GM23248 (cell line): Measurements from ENCODE around the gene RBMS3. TPM values are rescaled to one million over a fixed set of nuclear protein-coding genes. Genes with fewer than 3 reads are reported as not detected.

Source experiments
- DNase-seq: peaks from one replicate; pipeline ENCODE4 v3.0.0-alpha.2; 2015
- H2AFZ ChIP-seq: fragments of 200-600 bp; sonication (generic); 2 replicates; pipeline ENCODE4 v1.6.1; 2016; ENCODE audit warnings: antibody characterized with exemption
- H3F3A ChIP-seq: fragments of 200-600 bp; sonication (generic); 2 replicates; pipeline ENCODE4 v1.6.1; 2016; ENCODE audit warnings: mild to moderate bottlenecking, antibody characterized with exemption, mixed run types; ENCODE audit not compliant: insufficient read depth
- H3K27ac ChIP-seq: fragments of 200-600 bp; sonication (generic); 2 replicates; pipeline ENCODE4 v1.5.1; 2016; ENCODE audit warnings: mild to moderate bottlenecking
- H3K27me3 ChIP-seq: fragments of 200-600 bp; sonication (generic); replicated peaks from 2 replicates; pipeline ENCODE4 v1.6.1; 2016; ENCODE audit warnings: mild to moderate bottlenecking; ENCODE audit not compliant: insufficient read depth
- H3K36me3 ChIP-seq: fragments of 200-600 bp; sonication (generic); 2 replicates; pipeline ENCODE4 v1.6.1; 2016; ENCODE audit warnings: low read depth, mild to moderate bottlenecking
- H3K4me1 ChIP-seq: fragments of 200-600 bp; sonication (generic); 2 replicates; pipeline ENCODE4 v1.6.1; 2016; ENCODE audit warnings: mild to moderate bottlenecking; ENCODE audit not compliant: insufficient read depth
- H3K4me2 ChIP-seq: fragments of 200-600 bp; sonication (generic); one replicate; pipeline ENCODE4 v1.6.1; 2016; ENCODE audit warnings: mild to moderate bottlenecking; ENCODE audit not compliant: unreplicated experiment
- H3K4me3 ChIP-seq: fragments of 200-600 bp; sonication (generic); 2 replicates; pipeline ENCODE4 v1.5.1; 2016; ENCODE audit warnings: mild to moderate bottlenecking
- H3K79me2 ChIP-seq: fragments of 200-600 bp; sonication (generic); 2 replicates; pipeline ENCODE4 v1.6.1; 2016; ENCODE audit warnings: mild to moderate bottlenecking; ENCODE audit not compliant: insufficient read depth
- H3K9ac ChIP-seq: fragments of 200-600 bp; sonication (generic); 2 replicates; pipeline ENCODE4 v1.6.1; 2016; ENCODE audit warnings: mild to moderate bottlenecking
- H3K9me2 ChIP-seq: fragments of 200-600 bp; sonication (generic); 2 replicates; pipeline ENCODE4 v1.6.1; 2016; ENCODE audit warnings: mixed run types, mild to moderate bottlenecking, moderate library complexity; ENCODE audit not compliant: insufficient read depth
- H3K9me3 ChIP-seq: fragments of 200-600 bp; sonication (generic); one replicate; pipeline ENCODE4 v1.6.1; 2017; ENCODE audit warnings: low read depth
- H4K20me1 ChIP-seq: fragments of 200-600 bp; sonication (generic); 2 replicates; pipeline ENCODE4 v1.6.0; 2016; ENCODE audit not compliant: insufficient read depth
- EZH2 ChIP-seq: fragments of 200-600 bp; sonication (generic); IDR thresholded peaks from 2 replicates; pipeline ENCODE4 v1.6.1; 2018; ENCODE audit warnings: antibody characterized with exemption, mild to moderate bottlenecking; ENCODE audit not compliant: insufficient read depth, poor library complexity, severe bottlenecking
- EZH2phosphoT487 ChIP-seq: fragments of 200-600 bp; sonication (generic); IDR thresholded peaks from 2 replicates; pipeline ENCODE4 v1.6.1; 2018; ENCODE audit warnings: antibody characterized with exemption, moderate library complexity, mild to moderate bottlenecking, low read depth; ENCODE audit not compliant: insufficient read depth
- WGBS, 2 experiments: methylation state at CpG; one replicate each; pipeline ENCODE4 v1.1.6; 2015 to 2017; ENCODE audit warnings: low lambda C conversion rate in 2 of 2, low coverage in 1 of 2; ENCODE audit errors: missing lambda C conversion rate in 2 of 2; 5-methylcytosine and 5-hydroxymethylcytosine counted together
- in situ Hi-C: fragments of 300-500 bp; cut with MboI; formaldehyde crosslinking; loops from 2 replicates; pipeline ENCODE4 v1.15.0; 2020
- polyA plus RNA-seq: library from polyadenylated mRNA; unstranded; fragments of >200 nt; fragmentation: Nextera tagmentation; extraction: Ambion mirVana; gene quantifications from 2 replicates; pipeline ENCODE4 v1.2.1, GENCODE V29; 2016
- total RNA-seq: library from RNA; depleted of rRNA; stranded (reverse); fragments of >200 nt; shearing (Covaris generic); gene quantifications from 2 replicates; pipeline ENCODE4 v1.2.3, GENCODE V29; 2014

RBMS3 gene
- total and polyA plus RNA-seq, 2 experiments from 2014 or later, result 40.0 to 94.3 TPM

DNA sequence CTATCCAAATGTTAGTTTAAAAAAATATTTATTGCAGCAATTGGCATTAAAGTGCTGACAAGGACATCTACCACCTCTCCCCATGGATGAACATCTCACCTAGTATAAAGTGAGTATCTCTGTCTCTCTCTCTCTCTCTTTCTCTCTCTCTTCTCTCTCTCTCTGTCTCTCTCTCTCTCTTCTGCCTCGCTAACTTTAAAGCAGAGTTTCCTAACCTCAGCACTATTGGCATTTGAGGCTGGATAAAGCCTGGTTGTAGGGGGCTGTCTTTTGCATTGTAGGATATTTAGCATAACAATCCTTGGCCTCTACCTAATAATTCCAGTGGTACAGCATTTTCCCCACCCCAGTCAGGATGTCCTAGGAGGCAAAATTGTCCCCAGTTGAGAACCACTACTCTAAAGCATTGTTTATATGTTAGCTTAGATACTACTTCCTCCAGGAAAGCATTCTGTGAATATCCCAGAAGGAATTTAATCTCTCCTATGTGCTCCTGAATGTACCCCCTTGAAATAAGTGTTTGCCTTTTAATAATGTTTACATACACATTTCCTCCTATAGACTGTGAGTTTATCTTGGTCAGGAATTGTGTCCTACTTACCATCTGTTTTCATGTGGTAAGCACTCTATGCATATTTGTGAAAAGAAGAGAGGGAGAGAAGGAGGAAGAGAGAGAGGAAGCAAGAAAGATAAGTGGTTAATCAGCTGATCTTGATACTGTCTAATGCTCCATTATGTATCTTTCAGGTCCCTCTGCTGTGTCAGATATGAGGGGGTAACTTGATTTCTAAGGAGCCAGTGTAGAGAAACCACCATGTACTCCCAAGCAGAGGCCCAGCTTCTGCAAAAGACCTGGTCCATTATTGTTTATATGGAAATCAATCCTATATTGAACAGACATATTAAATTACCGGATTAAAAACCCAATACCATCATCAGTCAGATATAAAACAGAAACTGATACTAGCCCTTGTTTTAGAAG, 346.6 kb downstream of the RBMS3 start:
- H3K4me3 ChIP-seq, result no peak overlapping the region
- H4K20me1 ChIP-seq, result no peaks in the 10 kb centered on the region
- no peaks in the 10 kb centered on the region for H3K4me1 ChIP-seq
- no peak overlapping the region for H3K9ac ChIP-seq
- H3K9me3 ChIP-seq, result no peaks in the 10 kb centered on the region
- H2AFZ ChIP-seq, result no peak overlapping the region
- in situ Hi-C loops, result no loop called here
- peaks cover 8% of the 10 kb centered on the region; the same call in 1 of the 2 replicates for H3F3A ChIP-seq
- no peak overlapping the region for H3K4me2 ChIP-seq
- H3K27me3 ChIP-seq, result no peaks in the 10 kb centered on the region
- DNase-seq, result no peak
- no peaks in the 10 kb centered on the region for H3K9me2 ChIP-seq
- 96 to 98% methylated on average over 2 of the region's 2 CpGs for WGBS, 2 experiments
- TF ChIP-seq EZH2, result no peak
- TF ChIP-seq EZH2phosphoT487, result no peak
- H3K79me2 ChIP-seq, result peaks cover 25% of the 10 kb centered on the region
- H3K27ac ChIP-seq, result no peak overlapping the region
- no peaks in the 10 kb centered on the region; the same call in 1 of the 2 replicates for H3K36me3 ChIP-seq

DNA sequence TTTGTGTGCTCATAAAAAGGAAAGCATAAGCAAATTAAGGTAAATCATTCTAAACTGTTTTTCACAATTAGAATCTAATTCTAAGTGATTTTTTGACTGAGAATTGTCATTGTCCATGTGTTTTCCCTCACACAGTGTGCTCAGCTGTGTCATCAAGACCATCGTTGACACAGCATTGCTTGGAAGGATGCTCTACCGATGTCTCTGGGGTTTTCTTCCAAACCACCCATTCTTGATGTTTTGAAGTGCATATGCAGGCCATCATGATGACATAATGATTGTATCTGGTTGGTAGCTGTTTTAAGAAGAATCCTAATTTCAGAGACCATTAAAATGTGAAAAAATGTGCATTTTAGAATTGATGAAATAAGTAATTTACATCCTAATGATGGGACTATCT, 347.9 kb downstream of the RBMS3 start:
- WGBS, 2 experiments, result 31 to 48% methylated on average over 2 of the region's 2 CpGs
- Histone ChIP-seq H3K9ac (no peak overlapping the region), H4K20me1 (no peaks in the 10 kb centered on the region), H3K4me1 (no peaks in the 10 kb centered on the region), H3K4me3 (no peak overlapping the region), H3K36me3 (no peaks in the 10 kb centered on the region; the same call in 1 of the 2 replicates), H3K27me3 (no peaks in the 10 kb centered on the region), H3K9me2 (no peaks in the 10 kb centered on the region), H2AFZ (no peak overlapping the region), H3K79me2 (peaks cover 21% of the 10 kb centered on the region), H3K4me2 (no peak overlapping the region), H3K27ac (no peak overlapping the region), H3F3A (peaks cover 8% of the 10 kb centered on the region; the same call in 1 of the 2 replicates), H3K9me3 (no peaks in the 10 kb centered on the region)
- no peak for DNase-seq
- in situ Hi-C loops, result no loop called here
- TF ChIP-seq EZH2 (no peak), EZH2phosphoT487 (no peak)

DNA sequence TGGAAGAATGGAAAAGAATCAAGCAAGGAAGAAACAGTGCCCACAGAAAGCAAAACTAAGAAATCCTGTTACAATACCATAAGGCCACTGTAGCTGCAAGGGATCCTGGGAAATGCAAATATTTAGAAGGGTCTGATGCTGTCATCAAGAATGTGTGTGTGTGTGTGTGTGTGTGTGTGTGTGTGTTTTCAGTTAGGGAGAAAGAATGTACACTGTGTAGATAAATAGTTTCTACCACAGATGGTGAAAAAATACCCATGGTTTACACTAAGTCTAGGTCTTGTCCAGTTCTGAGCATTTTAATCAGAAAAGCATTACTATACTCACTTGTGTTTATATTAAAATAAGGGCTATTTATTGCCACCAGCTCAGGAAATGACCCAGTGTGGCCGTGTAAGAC, 355.0 kb downstream of the RBMS3 start:
- Histone ChIP-seq H3K4me1 (peaks cover 11% of the 10 kb centered on the region; the same call in 1 of the 2 replicates), H3K9me2 (no peaks in the 10 kb centered on the region), H3K27me3 (no peaks in the 10 kb centered on the region), H3K79me2 (peaks cover 40% of the 10 kb centered on the region), H3K27ac (no peak overlapping the region), H3K4me3 (no peak overlapping the region), H3K4me2 (no peak overlapping the region), H3F3A (no peaks in the 10 kb centered on the region), H2AFZ (no peak overlapping the region), H3K9me3 (no peaks in the 10 kb centered on the region), H3K36me3 (0 out of 2 replicates have a peak, but pooled peaks cover 10% of the 10 kb centered on the region), H3K9ac (no peak overlapping the region), H4K20me1 (no peaks in the 10 kb centered on the region)
- WGBS, 2 experiments, result 61 to 63% methylated on average over 1 of the region's 1 CpG
- TF ChIP-seq EZH2phosphoT487, result no peak
- no peak for TF ChIP-seq EZH2
- in situ Hi-C loops, result no loop called here
- no peak for DNase-seq

DNA sequence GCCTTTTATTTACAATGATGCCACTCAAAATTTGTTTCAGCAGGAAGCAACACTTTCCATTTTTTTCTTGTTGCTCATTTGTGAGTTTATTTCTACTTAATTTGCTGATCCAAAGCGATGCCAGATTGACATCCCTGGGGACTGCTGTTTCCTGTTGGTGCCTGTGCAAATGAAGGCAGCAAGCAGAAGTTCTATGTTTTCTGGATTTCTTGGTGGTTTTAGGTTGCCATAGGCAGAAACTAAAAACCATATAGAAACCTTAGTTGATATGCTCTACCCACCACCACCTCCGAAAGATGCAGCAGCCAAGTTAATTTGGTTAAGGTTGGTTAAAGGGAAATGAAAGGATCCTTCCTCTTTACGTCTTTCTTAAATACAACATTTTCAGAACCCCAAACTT, 356.2 kb downstream of the RBMS3 start:
- Histone ChIP-seq H3F3A (no peaks in the 10 kb centered on the region), H3K9me3 (no peaks in the 10 kb centered on the region), H3K4me1 (peaks cover 11% of the 10 kb centered on the region; the same call in 1 of the 2 replicates), H3K36me3 (0 out of 2 replicates have a peak, but pooled peaks cover 10% of the 10 kb centered on the region), H3K9me2 (no peaks in the 10 kb centered on the region), H2AFZ (no peak overlapping the region), H3K4me3 (no peak overlapping the region), H3K27me3 (no peaks in the 10 kb centered on the region), H3K79me2 (peaks cover 43% of the 10 kb centered on the region), H3K9ac (no peak overlapping the region), H3K27ac (no peak overlapping the region), H3K4me2 (no peak overlapping the region), H4K20me1 (no peaks in the 10 kb centered on the region)
- DNase-seq, result no peak
- in situ Hi-C loops, result no loop called here
- 80 to 87% methylated on average over 3 of the region's 3 CpGs for WGBS, 2 experiments
- no peak for TF ChIP-seq EZH2
- no peak for TF ChIP-seq EZH2phosphoT487
